Loucy (cell line): ENCODE data around the gene GREB1.

Experiments
- H2AFZ ChIP-seq: fragments of 200-600 bp; sonication (generic); 2 replicates; pipeline ENCODE4 v1.6.0; 2016; ENCODE audit warnings: antibody characterized with exemption, mild to moderate bottlenecking, low read length, moderate library complexity
- H3F3A ChIP-seq: fragments of 200-600 bp; 2 replicates; pipeline ENCODE4 v1.6.0; 2016; ENCODE audit warnings: antibody characterized with exemption, low read depth, mild to moderate bottlenecking
- H3K27me3 ChIP-seq: fragments of 200-600 bp; sonication (generic); 2 replicates; pipeline ENCODE4 v1.6.1; 2014; ENCODE audit warnings: low read length, mild to moderate bottlenecking; ENCODE audit not compliant: insufficient read depth, poor library complexity, severe bottlenecking
- H3K36me3 ChIP-seq: fragments of 200-600 bp; sonication (generic); 2 replicates; pipeline ENCODE4 v1.6.1; 2016; ENCODE audit warnings: low read length; ENCODE audit not compliant: insufficient read depth
- H3K4me1 ChIP-seq: fragments of 200-600 bp; sonication (generic); 2 replicates; pipeline ENCODE4 v1.5.1; 2014; ENCODE audit warnings: low read length, mild to moderate bottlenecking; ENCODE audit not compliant: insufficient read depth, poor library complexity, severe bottlenecking
- H3K4me2 ChIP-seq: fragments of 200-600 bp; sonication (generic); 2 replicates; pipeline ENCODE4 v1.6.0; 2014; ENCODE audit warnings: antibody characterized with exemption, low read length, low read depth, mild to moderate bottlenecking; ENCODE audit not compliant: poor library complexity, severe bottlenecking
- H3K4me3 ChIP-seq: fragments of 200-600 bp; sonication (generic); 2 replicates; pipeline ENCODE4 v1.5.1; 2014; ENCODE audit warnings: low read length, mild to moderate bottlenecking, mixed read lengths; ENCODE audit not compliant: poor library complexity, severe bottlenecking
- H3K79me2 ChIP-seq: fragments of 200-600 bp; sonication (generic); 2 replicates; pipeline ENCODE4 v1.6.1; 2014; ENCODE audit warnings: low read length; ENCODE audit not compliant: insufficient read depth
- H3K9ac ChIP-seq: fragments of 200-600 bp; sonication (generic); 2 replicates; pipeline ENCODE4 v1.6.0; 2014; ENCODE audit warnings: mild to moderate bottlenecking, low read depth, low read length, moderate library complexity; ENCODE audit not compliant: poor library complexity, severe bottlenecking
- H3K9me2 ChIP-seq: fragments of 200-600 bp; sonication (generic); replicated peaks from 2 replicates; pipeline ENCODE4 v1.6.1; 2016; ENCODE audit warnings: low read depth, low read length, mixed read lengths
- H3K9me3 ChIP-seq: fragments of 200-600 bp; sonication (generic); 2 replicates; pipeline ENCODE4 v1.6.1; 2014; ENCODE audit warnings: mild to moderate bottlenecking, antibody characterized with exemption, low read length, low read depth; ENCODE audit not compliant: insufficient read depth
- H4K20me1 ChIP-seq: fragments of 200-600 bp; sonication (generic); 2 replicates; pipeline ENCODE4 v1.6.0; 2014; ENCODE audit warnings: antibody characterized with exemption, low read length, mild to moderate bottlenecking; ENCODE audit not compliant: insufficient read depth, poor library complexity, severe bottlenecking
- CTCF ChIP-seq: fragments of 200-600 bp; sonication (generic); conservative IDR thresholded peaks from 2 replicates; pipeline ENCODE4 v1.5.1; 2014; ENCODE audit warnings: mild to moderate bottlenecking, antibody characterized with exemption, low read length
- EZH2phosphoT487 ChIP-seq: fragments of 200-600 bp; IDR thresholded peaks from 2 replicates; pipeline ENCODE4 v1.6.1; 2018; ENCODE audit warnings: antibody characterized with exemption, mild to moderate bottlenecking, moderate library complexity, borderline replicate concordance

Gene GREB1

GRCh38 chr2:11550302-11550701 is 16.5 kb downstream of the GREB1 start:
- H3K9ac ChIP-seq, result no peak overlapping the region
- no peaks in the 10 kb centered on the region for H3F3A ChIP-seq
- H2AFZ ChIP-seq, result no peak overlapping the region
- H3K27me3 ChIP-seq, result no peaks in the 10 kb centered on the region
- no peak overlapping the region for H3K4me3 ChIP-seq
- H3K4me2 ChIP-seq, result no peak overlapping the region
- no peaks in the 10 kb centered on the region for H3K36me3 ChIP-seq
- no peaks in the 10 kb centered on the region for H3K79me2 ChIP-seq
- H4K20me1 ChIP-seq, result no peaks in the 10 kb centered on the region
- peaks cover 19% of the 10 kb centered on the region for H3K4me1 ChIP-seq
- no peak for TF ChIP-seq CTCF
- TF ChIP-seq EZH2phosphoT487, result no peak
- H3K9me3 ChIP-seq, result no peaks in the 10 kb centered on the region
- H3K9me2 ChIP-seq, result no peaks in the 10 kb centered on the region

GRCh38 chr2:11550901-11551568 is 17.2 kb downstream of the GREB1 start:
- Histone ChIP-seq H3K4me3 (no peak overlapping the region), H3K79me2 (no peaks in the 10 kb centered on the region), H3K4me2 (no peak overlapping the region), H2AFZ (no peak overlapping the region), H3K9me2 (no peaks in the 10 kb centered on the region), H3K9ac (no peak overlapping the region), H3K27me3 (no peaks in the 10 kb centered on the region), H3F3A (no peaks in the 10 kb centered on the region), H3K9me3 (no peaks in the 10 kb centered on the region), H3K4me1 (peaks cover 26% of the 10 kb centered on the region), H4K20me1 (no peaks in the 10 kb centered on the region), H3K36me3 (no peaks in the 10 kb centered on the region)
- TF ChIP-seq EZH2phosphoT487 (no peak), CTCF (no peak)

- Histone ChIP-seq H2AFZ (no peak overlapping the region), H4K20me1 (no peaks in the 10 kb centered on the region), H3K36me3 (no peaks in the 10 kb centered on the region), H3K9me3 (no peaks in the 10 kb centered on the region), H3K27me3 (no peaks in the 10 kb centered on the region), H3K4me2 (no peak overlapping the region), H3F3A (no peaks in the 10 kb centered on the region), H3K9me2 (no peaks in the 10 kb centered on the region), H3K4me3 (no peak overlapping the region), H3K4me1 (peaks cover 32% of the 10 kb centered on the region), H3K79me2 (no peaks in the 10 kb centered on the region), H3K9ac (no peak overlapping the region)
- no peak for TF ChIP-seq EZH2phosphoT487
- no peak for TF ChIP-seq CTCF
Measured at GRCh38 chr2:11551569-11552259, 17.9 kb downstream of the GREB1 start.
